Sigmoid colon (tissue), 3 donors: ENCODE results near the gene MAP3K20.

Source experiments
- POLR2A ChIP-seq, 2 donors: fragments of 450-650 bp; IDR thresholded peaks; one replicate each; pipeline ENCODE4 v1.6.1; 2016; ENCODE audit warnings: antibody characterized with exemption in 2 of 2, mild to moderate bottlenecking in 2 of 2, moderate library complexity in 2 of 2
- TF ChIP-seq, protein P1 (sequence below), 4 experiments: fragments of 450-650 bp in 3 of 4; fragments of 200-600 bp in 1 of 4; IDR thresholded peaks; one replicate each; pipeline ENCODE4 v1.5.1; 2016 to 2019; ENCODE audit warnings: antibody characterized with exemption in 4 of 4, mild to moderate bottlenecking in 3 of 4, moderate library complexity in 2 of 4

- TF ChIP-seq POLR2A (IDR thresholded peaks at IDR 0.05) = no peak
- TF ChIP-seq, protein P1, sequence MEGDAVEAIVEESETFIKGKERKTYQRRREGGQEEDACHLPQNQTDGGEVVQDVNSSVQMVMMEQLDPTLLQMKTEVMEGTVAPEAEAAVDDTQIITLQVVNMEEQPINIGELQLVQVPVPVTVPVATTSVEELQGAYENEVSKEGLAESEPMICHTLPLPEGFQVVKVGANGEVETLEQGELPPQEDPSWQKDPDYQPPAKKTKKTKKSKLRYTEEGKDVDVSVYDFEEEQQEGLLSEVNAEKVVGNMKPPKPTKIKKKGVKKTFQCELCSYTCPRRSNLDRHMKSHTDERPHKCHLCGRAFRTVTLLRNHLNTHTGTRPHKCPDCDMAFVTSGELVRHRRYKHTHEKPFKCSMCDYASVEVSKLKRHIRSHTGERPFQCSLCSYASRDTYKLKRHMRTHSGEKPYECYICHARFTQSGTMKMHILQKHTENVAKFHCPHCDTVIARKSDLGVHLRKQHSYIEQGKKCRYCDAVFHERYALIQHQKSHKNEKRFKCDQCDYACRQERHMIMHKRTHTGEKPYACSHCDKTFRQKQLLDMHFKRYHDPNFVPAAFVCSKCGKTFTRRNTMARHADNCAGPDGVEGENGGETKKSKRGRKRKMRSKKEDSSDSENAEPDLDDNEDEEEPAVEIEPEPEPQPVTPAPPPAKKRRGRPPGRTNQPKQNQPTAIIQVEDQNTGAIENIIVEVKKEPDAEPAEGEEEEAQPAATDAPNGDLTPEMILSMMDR (IDR thresholded peaks at IDR 0.05) = no peak
Measured at GRCh38 chr2:173050684-173051083, 25.0 kb upstream of the MAP3K20 start.
